GM18520 (cell line): ENCODE measurements around the gene LRRC8A.
"Not testable (repeated sequence)": the region's sequence is repeated elsewhere in the genome, so short reads cannot be mapped to it uniquely, and the experiment has no call there.

Experiments
- ATAC-seq: cut with Tn5 transposase; IDR thresholded peaks from one replicate; pipeline ENCODE4 v1.9.1; 2021; ENCODE audit not compliant: unreplicated experiment

Gene LRRC8A

GRCh38 chr9:128919402-128920089, 37.6 kb downstream of the LRRC8A start:
- ATAC-seq: no peak

GRCh38 chr9:128920381-128921058, 38.6 kb downstream of the LRRC8A start, which contains the start of gene PHYHD1:
TSS of gene PHYHD1 (plus strand) at chr9:128920982. CDS start at chr9:128922324, 1,342 bp downstream.
- ATAC-seq: no peak

- ATAC-seq: no peak
Measured at GRCh38 chr9:128921881-128922763, 40.2 kb downstream of the LRRC8A start.

- ATAC-seq: no peak
Measured at GRCh38 chr9:128923493-128923883, 41.6 kb downstream of the LRRC8A start.

GRCh38 chr9:128927731-128928411, 45.9 kb downstream of the LRRC8A start:
- ATAC-seq: no peak

- no peak for ATAC-seq
Measured at GRCh38 chr9:128928624-128929023, 46.7 kb downstream of the LRRC8A start.

GRCh38 chr9:128929560-128929959, 47.6 kb downstream of the LRRC8A start:
- no peak for ATAC-seq

GRCh38 chr9:128933731-128934130, 51.8 kb downstream of the LRRC8A start:
- no peak for ATAC-seq

GRCh38 chr9:128936171-128936865, 54.4 kb downstream of the LRRC8A start:
- ATAC-seq: no peak

- ATAC-seq: no peak
Measured at GRCh38 chr9:128937310-128938165, 55.6 kb downstream of the LRRC8A start.

- no peak for ATAC-seq
Measured at GRCh38 chr9:128940271-128940921, 58.5 kb downstream of the LRRC8A start.

GRCh38 chr9:128940946-128941755, 59.2 kb downstream of the LRRC8A start:
- ATAC-seq: no peak

GRCh38 chr9:128943832-128944620, 62.1 kb downstream of the LRRC8A start:
- ATAC-seq: no peak

GRCh38 chr9:128944966-128945365, 63.0 kb downstream of the LRRC8A start:
- ATAC-seq: not testable (repeated sequence)

- no peak for ATAC-seq
Measured at GRCh38 chr9:128945798-128946501, 64.0 kb downstream of the LRRC8A start.

GRCh38 chr9:128946571-128947276, 64.8 kb downstream of the LRRC8A start:
- ATAC-seq: peak; percentile 8
